ENCODE measurements around the gene SREBF2.

DNA sequence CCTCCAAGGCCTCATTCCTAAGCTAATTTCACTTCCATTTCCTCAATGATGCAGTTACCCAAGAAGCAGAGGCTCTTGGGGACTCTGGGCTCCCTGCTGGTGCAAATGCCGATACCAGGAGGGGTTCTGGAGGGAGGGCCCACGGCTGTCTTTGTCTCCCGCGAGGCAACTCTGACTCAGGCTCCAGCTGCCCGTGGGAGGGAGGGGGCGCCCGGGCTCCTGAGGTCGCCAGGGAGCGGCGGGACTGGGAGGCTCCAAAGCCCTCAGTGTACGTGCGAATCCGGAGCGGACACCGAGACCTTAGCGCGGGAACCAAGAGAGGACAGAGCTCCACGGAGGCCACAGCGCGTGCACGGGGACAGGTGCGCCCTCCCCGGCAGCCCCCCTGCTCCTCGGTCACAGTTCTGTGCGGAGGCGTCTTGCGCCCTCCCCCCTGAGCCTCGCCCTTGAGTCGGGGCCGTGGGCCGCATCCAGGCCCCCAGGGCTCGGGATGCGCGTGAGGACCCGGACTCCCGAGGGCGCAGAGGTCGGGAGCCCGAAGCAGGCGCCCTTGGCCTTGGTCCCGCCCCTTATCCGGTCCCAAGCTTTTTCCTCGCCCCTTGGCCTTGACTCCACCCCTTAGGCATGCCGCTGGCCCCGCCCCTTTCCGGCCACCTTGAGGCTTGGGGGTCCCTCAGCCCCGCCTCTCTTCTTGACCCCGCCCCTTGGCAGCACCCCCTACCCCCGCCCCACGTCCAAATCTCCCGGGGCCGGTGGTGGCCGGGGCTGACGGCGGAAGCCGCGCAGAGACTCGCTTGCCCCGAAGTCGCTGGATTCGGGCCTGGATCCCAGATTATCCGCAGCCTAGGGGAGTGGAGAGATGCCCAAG, 86.7 kb downstream of the SREBF2 start:
- TF ChIP-seq, protein P1, sequence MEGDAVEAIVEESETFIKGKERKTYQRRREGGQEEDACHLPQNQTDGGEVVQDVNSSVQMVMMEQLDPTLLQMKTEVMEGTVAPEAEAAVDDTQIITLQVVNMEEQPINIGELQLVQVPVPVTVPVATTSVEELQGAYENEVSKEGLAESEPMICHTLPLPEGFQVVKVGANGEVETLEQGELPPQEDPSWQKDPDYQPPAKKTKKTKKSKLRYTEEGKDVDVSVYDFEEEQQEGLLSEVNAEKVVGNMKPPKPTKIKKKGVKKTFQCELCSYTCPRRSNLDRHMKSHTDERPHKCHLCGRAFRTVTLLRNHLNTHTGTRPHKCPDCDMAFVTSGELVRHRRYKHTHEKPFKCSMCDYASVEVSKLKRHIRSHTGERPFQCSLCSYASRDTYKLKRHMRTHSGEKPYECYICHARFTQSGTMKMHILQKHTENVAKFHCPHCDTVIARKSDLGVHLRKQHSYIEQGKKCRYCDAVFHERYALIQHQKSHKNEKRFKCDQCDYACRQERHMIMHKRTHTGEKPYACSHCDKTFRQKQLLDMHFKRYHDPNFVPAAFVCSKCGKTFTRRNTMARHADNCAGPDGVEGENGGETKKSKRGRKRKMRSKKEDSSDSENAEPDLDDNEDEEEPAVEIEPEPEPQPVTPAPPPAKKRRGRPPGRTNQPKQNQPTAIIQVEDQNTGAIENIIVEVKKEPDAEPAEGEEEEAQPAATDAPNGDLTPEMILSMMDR (IDR thresholded peaks at IDR 0.05; ENCODE audit: low read length): no peak
- no peak for TF ChIP-seq EZH2 (IDR thresholded peaks at IDR 0.05; ENCODE audit: borderline replicate concordance, low read length)
